ENCODE measurements around the gene PTPRG.

DNA sequence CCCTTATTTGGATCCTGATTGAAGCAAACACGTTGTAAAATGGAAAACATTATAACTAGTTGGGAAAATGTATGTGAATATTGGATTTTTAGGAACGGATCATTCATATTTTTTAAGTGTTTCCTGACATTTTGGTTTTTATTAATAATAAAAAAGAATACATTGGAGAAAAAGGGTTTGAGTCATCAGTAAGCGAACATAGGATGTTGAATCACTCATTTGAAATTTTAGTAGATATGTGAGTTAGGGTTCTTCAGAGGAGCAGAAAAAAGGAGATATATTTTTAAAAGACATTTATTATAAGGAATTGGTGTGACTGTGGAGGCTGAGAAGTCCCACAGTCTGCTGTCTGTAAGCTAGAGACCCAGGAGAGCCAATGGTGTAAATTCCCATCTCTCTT is 258.5 kb downstream of the PTPRG start:
- TF ChIP-seq CTCF (IDR thresholded peaks at IDR 0.05; ENCODE audit: low read depth, low read length, poor library complexity, severe bottlenecking) (no peak), EZH2phosphoT487 (IDR thresholded peaks at IDR 0.05; ENCODE audit: borderline replicate concordance, low read length) (no peak)

Data from DOHH2 (cell line).